Hematopoietic multipotent progenitor cell treated with erythropoietin and hydrocortisone succinate and interleukin-3 and kit ligand, for 4 days (in vitro differentiated cells): ENCODE data around the gene GATAD1.
"Not testable (repeated sequence)": the region's sequence is repeated elsewhere in the genome, so short reads cannot be mapped to it uniquely, and the experiment has no call there.

Source experiments
- DNase-seq: peaks from one replicate; pipeline ENCODE4 v3.0.0-alpha.2; 2015

The GATAD1 gene

GRCh38 chr7:92437956-92438491 lies 9.3 kb upstream of the GATAD1 start:
- DNase-seq: no peak

- peak; percentile 67 for DNase-seq
These were observed 4.6 kb upstream of the GATAD1 start for GRCh38 chr7:92442720-92443119.

- DNase-seq: no peak
These were observed 375 bp upstream of the GATAD1 start for GRCh38 chr7:92446869-92447344.

- peak; percentile 85 for DNase-seq
These were observed 994 bp downstream of the GATAD1 start for GRCh38 chr7:92448205-92448747.

GRCh38 chr7:92451645-92452044 lies 4.4 kb downstream of the GATAD1 start:
- no peak for DNase-seq

DNA sequence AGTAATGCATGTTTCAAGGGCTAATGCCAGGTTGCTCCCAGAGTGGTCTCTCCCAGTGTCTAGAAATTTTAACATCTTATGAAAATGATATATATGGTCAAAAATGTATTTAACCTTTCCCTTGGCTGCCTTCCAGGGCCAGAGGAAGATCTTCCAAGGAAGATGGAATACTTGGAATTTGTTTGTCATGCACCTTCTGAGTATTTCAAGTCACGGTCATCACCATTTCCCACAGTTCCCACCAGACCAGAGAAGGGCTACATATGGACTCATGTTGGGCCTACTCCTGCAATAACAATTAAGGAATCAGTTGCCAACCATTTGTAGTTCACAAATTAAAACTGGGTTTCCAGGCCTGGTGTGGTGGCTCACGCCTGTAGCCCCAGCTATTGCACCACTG lies 9.0 kb downstream of the GATAD1 start:
- no peak for DNase-seq

DNA sequence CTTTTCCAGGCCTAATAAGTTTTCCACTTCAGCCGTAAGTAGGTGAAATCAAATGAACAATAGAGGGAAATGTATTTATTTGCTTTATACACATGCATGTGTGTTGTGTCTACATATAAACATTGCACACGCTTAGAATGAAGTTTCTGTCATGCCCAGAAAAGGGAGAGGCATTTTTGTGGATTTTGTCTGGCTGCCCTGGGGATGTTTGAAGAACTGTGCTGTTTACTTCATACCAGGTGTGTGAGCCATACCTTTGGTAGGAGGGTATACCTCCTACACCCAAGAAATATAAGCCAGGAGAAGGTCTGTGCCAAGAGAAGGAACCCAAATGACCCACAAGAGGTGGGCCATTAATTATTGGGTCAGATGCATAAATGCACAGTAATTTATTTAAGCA lies 12.8 kb downstream of the GATAD1 start:
- no peak for DNase-seq

DNA sequence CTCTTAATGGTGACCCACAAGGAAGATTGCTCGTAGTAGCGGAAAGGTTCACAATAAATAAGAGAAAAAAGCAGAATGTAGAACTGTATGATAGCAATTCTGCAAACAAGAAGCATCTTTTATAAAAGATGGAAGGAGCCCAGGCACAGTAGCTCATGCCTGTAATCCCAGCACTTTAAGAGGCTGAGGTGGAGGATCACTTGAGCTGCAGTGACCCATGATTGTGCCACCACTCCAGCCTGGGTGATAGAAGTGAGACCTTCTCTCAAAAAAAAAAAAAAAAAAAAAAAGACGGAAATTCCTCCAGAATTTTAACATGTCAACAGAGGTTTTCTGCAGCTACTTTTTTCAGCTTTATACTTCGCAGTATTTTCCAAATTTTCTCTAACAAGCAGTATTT lies 13.2 kb downstream of the GATAD1 start:
- no peak for DNase-seq

- DNase-seq: peak; percentile 76
These were observed 14.0 kb downstream of the GATAD1 start for GRCh38 chr7:92461027-92462003.

DNA sequence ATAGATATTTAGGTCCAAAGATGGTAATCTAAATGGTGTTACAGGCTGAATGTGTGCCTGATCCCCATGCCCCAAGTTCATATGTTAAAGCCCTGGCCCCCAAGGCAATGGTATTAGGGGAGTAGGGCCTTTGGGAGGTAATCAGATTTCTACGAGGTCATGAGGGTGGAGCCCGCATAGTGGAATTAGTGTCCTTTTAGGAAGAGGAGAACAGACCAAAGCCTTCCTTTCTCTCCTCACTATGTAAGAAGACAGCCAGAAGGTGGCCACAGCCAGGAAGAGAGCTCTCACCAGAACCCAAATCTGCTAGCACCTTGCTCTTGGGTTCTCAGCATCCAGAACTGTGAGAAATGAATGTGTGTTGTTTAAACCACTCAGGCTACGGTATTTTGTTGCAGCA lies 15.3 kb downstream of the GATAD1 start:
- no peak for DNase-seq

GRCh38 chr7:92464515-92464914 lies 17.2 kb downstream of the GATAD1 start:
- DNase-seq: no peak

- DNase-seq: no peak
These were observed 19.4 kb downstream of the GATAD1 start for GRCh38 chr7:92466682-92467081.

- not testable (repeated sequence) for DNase-seq
These were observed 21.3 kb downstream of the GATAD1 start for GRCh38 chr7:92468589-92468988.

- DNase-seq: not testable (repeated sequence)
These were observed 26.7 kb downstream of the GATAD1 start for GRCh38 chr7:92473989-92474388.

GRCh38 chr7:92475261-92475770 lies 28.0 kb downstream of the GATAD1 start:
- DNase-seq: not testable (repeated sequence)

GRCh38 chr7:92475851-92476590 lies 28.7 kb downstream of the GATAD1 start:
- not testable (repeated sequence) for DNase-seq

DNA sequence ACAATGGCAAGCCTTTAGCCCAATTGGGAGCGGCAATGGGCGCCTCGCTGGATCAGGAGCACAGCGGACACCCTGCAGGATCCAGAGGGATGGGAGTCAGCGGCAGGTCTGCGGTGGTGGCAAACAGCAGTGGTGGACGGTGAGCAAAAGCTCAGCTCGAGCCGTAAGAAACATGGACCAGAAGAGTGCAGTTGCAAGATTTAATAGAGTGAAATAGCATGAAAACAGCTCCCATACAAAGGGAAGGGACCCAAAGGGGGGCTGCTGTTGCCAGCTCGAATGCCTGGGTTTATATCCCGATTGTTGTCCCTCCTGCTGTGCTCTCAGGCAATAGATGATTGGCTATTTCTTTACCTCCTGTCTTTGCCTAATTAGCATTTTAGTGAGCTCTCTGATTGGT lies 30.4 kb downstream of the GATAD1 start, which contains the start of gene ERVW-1:
ERVW-1 (minus strand) TSS at position 266 of the 400 bp plus-strand sequence. CDS start 7,565 bp downstream, outside the sequence.
- DNase-seq: not testable (repeated sequence)

DNA sequence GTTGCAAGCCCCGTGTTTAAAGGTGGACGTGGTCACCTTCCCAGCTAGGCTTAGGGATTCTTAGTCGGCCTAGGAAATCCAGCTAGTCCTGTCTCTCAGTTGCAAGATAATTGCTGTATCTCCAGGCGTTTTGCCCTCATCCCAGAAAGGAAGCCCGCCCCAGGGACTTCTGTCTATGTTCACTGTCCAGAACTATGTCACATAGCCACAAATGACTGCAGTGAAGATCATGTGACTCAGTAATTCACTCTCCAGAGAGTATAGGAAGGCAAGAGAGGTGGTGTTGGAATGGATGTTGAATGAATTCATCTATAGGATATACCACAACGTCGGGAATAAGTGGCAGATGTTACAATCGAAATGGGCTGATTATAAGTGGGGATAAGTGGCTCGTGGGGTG lies 30.8 kb downstream of the GATAD1 start:
- DNase-seq: no peak

GRCh38 chr7:92478711-92479110 lies 31.4 kb downstream of the GATAD1 start:
- DNase-seq: no peak

GRCh38 chr7:92479146-92479545 lies 31.9 kb downstream of the GATAD1 start:
- DNase-seq: not testable (repeated sequence)

DNA sequence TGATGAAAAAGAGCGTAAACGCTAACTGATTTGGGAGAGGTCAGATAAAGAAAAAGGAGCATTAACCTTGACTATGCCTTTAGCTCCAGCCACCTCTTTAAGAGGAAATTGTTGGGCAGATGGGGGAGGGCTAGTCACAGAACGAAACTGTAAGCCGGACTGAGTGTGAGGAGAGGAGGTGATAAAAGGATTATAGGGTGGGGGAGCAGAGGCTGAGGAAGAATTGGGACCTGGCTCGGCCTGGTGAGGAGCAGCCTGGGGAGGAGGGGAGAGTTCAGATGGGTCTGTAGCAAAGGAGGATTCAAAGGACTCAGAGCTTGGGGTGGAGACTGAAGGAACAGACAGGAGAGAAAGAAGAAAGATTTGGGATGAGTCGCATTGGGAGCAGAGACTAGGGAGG lies 36.3 kb downstream of the GATAD1 start:
- DNase-seq: not testable (repeated sequence)

DNA sequence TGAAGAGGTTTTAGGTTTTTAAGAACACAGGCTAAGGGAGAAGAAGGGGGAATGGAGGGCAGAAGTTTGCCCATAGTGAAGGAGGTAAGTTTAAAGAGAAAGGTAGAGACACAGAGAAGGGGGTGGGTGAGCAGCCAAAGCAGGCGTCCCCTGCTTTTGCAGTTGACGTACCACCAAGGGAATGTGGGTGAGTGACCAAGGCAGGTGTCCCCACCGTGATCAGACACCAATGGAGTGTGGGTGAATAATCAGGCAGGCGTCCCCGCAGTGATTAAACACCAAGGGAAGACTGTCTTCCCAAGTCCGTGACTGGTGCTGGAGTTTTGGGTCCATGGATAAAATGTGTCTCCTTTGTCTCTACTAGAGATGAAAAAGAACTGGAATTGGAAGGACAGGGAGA lies 36.9 kb downstream of the GATAD1 start:
- not testable (repeated sequence) for DNase-seq
